NCI-H2029 treated with DMSO at 0.1 percent for 48 hours (cell line): ENCODE data around the gene WDR27.

Source experiments
- DNase-seq: peaks from one replicate; lab custom pipeline; 2025; lab: John Stamatoyannopoulos, UW

Gene WDR27

DNA sequence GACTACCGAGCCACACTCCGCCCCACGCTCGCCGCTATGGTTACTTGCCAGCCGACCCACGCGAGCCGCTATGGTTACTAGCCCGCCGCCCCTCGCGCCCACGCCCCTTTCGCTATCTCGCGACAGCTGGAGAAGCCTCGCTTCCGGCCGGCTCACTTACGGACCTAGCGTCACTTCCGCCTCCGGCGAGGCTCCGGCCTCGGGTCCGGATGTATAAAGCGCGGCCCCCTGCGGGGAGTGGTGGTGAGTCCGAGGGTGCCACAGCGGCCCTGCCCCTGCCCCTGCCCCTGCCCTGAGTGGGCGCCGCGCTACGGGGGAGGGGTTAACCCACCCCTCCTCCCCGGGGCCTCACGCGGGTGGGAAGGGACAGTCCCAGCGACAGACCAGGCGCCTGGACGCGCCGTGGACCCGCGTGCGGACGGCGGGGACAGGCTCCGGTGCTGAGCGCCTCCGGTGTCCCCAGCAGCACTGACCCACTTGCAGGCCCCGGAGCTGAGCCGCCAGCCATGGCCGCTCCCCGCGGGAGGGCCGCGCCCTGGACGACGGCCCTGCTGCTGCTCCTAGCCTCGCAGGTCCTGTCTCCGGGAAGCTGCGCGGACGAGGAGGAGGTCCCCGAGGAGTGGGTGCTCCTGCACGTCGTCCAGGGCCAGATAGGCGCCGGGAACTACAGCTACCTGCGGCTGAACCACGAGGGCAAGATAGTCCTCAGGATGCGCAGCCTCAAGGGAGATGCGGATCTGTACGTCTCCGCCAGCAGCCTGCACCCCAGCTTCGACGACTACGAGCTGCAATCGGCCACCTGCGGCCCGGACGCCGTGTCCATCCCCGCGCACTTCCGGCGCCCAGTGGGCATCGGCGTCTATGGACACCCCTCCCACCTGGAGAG, at the start of gene WDR27, which contains the start of gene C6orf120:
TSS of gene WDR27 (minus strand) at position 76 of the 886 bp plus-strand sequence. CDS start 13,024 bp downstream, outside the sequence.
TSS of gene C6orf120 (plus strand) at position 173 of the 886 bp plus-strand sequence. CDS start at position 507, 334 bp downstream.
- DNase-seq = peak; percentile 83

DNA sequence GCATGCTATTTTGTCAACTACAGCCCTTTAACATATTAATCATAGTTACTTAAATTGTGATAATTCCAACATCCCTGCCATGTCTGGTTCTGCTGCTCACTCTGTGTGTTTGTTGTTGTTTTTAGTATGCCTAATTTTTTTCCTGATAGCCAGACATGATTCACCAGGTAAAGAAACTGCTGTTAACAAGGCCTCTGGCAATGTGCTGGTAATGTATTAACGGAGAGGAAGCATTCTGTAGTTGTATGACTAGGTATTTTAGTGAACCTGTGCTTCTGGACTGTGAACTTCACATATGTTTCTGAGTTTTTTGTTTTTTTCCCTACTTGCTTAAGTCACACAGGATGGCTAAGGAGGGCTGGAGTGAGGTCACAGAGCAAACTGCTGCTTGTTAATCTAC, 44.7 kb upstream of the WDR27 start:
- DNase-seq = no peak

DNA sequence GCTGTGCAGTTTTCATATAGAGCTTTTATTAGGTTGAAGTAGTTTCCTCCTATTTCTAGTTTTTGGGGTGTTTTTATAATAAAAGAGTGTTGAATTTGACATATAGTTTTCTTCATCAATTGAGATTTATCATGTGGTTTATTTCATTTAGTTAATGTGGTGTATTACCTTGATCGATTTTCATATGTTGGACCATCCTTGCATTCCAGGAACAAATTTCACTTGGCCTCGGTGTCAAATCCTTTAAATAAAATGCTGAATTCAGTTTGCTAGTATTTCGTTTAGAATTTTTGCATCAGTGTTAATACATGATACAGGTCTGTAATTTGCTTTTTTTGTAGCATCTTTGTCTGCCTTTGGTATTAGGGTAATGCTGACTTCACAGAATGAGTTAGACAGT, 43.6 kb upstream of the WDR27 start:
- DNase-seq = no peak

DNA sequence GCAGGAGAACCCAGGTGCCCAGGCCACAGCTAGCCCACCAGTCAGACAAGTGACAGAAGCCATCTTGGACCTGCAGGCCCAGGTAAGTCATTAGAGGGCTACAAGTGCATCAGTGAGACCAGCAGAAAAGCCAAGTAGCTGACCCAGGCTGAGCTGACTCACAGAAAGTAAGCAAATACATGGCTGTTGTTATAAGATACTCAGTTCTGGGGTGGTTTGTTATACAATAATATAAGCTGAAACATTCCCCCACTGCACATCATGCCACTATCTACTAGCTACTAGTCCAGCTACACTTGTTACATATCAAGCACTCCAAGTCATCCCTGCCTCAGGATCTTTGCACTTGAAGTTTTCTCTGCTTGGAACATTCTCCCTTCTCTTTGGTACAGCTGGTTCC, 39.5 kb upstream of the WDR27 start:
- no peak for DNase-seq

DNA sequence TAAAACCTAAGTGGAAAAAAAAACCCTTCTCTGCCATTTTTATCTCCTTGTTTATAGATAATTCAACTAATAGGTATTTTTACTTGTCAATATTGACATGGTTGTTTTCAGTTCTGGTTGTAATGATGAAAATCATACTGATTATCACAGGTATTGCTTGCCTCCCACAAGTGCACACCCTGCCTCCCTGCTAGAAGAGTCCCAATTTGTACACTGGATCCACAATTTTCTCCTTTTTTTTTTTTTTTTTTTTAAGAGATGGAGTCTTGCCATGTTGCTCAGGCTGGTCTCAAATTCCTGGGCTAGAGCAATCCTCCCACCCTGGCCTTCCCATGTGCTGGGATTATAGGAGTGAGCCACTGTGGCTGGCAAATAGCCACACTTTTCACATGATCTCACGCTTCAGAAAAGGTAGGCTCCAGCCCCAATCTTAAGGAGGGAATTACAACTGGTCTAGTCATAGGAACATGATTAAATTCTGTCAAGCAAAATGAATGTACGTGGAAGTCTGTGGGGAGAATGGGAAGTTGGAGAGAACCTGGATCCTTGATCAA, 37.2 kb upstream of the WDR27 start:
- DNase-seq = peak; percentile 67

DNA sequence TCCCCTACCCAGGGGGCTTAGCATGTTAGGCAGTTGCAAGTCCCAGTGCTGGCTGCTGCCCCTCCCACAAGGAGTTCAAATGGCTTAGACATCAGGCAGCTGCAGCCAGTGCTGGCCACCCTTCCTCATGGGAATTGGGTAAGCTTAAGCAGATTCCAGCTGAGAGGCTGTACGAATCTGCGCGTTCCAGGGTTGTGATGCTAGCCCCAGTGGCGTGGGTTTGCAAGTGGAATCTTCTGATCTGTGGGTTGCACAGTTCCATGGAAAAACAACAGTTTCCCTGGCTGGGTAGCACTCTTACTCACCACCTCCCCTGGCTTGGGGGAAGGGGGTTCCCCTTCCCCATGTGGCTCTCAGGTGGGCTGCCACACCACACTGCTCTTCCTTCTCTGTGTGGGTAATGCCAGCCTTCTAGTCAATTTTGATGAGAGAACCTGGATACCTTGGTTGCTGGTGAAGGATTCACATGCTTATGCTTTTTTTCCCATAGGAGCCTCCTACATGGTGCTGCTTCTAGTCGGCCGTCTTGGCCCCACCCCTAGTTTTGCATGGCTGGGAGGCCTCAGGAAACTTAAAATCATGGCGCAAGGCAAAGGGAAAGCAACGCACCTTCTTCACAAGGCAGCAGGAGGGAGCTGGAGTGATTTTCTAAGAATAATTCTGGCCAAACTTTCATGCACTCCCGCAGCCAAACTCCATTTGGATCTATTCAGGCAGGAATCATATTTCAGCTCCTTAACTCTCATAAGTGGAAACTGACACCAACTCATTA, 36.6 kb upstream of the WDR27 start:
- no peak for DNase-seq

DNA sequence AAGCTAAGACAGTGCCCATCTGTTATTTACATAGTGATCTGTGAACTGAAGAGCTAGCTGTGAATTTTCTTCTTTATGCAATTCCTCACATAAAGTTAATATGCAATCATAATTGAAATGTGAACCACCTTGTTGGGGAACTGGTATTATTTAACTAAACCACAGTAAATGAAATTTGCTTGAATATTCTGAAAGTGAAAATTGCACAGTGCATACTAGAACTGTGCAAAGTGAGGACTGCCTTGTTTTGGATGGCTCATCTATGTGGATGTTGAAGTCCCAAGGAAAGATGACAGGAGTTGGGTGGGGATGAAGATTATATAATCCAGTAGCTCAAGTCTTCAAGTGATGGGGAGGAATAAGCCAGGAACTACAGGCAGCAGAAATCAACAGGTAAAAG, 28.1 kb upstream of the WDR27 start:
- no peak for DNase-seq

DNA sequence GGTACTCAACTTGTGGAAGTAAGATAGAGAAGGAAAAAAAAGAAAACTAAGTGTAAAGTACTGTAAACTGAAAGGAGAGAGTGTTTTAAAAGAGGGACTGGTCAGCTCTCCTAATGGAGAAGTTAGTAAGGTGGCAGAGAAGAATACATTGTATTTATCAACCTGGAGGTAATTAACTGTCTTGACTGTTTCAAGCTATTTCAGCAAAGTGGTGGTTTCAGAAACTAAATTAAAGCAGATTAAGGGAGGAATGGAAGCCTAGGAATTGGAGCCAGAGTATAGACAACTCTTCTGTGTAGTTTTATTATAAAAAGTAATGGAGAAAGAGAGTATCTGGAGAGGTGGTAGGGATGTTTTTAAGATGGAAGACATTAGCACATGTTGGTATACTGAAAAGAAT, 25.1 kb upstream of the WDR27 start:
- DNase-seq = no peak

DNA sequence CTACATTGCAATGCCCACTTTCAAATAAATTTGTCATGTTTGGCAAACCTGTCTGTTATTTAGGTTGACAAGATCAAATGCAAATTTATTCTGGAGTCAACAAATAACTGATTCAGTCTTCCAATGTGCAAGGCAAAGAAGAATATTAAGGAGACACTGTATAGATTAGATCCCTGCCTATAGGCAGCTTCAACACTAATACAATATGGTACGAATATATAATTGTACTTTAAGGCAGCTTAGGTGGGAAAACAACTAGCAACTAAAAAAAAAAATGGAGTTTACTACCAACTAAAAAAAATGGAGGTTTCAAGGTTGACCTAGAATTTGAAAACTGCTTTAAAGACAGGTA, 24.2 kb upstream of the WDR27 start:
- no peak for DNase-seq

DNA sequence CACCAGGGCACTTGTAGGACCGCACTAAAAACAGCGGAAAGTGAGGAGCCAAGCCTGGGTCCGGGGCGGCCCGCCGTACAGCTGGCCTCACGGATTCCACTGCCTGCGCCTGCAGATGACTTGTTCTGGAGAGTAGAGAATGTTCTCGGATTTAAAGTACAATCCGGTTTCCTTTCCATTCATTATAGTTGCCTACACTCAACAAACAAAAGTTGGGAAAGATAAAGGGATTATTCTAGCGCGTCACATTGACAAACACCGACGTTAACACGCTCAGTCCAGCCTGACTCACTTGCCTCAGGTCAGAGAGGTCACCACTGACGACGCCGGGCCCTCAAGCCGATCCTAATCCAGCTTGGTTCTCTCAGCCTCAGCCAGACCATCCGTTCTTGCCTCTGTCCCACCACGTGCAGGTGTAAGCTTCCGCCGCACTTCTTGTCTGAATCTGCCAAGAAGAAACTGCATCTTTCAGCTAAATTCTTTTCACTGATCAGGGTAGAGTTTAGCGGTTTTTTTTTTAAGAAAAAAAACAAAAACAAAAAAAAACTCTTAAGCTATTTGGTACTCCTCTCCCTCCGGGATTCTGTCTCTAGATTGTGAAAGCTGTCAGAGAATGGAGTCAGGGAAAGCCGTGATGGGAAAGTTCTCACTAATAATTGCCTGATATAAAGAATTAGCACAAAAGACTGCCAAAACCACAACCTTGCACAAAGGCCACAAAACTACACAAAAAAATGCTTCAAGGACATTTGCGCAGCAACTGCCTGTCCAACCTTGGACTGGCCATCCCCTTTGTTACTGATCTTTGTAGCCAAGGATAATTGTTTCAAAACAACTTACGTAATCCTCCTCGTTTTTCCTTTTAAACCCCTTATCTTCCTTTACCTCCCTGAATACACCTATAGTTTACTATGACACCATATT, 23.6 kb upstream of the WDR27 start:
- DNase-seq = no peak

DNA sequence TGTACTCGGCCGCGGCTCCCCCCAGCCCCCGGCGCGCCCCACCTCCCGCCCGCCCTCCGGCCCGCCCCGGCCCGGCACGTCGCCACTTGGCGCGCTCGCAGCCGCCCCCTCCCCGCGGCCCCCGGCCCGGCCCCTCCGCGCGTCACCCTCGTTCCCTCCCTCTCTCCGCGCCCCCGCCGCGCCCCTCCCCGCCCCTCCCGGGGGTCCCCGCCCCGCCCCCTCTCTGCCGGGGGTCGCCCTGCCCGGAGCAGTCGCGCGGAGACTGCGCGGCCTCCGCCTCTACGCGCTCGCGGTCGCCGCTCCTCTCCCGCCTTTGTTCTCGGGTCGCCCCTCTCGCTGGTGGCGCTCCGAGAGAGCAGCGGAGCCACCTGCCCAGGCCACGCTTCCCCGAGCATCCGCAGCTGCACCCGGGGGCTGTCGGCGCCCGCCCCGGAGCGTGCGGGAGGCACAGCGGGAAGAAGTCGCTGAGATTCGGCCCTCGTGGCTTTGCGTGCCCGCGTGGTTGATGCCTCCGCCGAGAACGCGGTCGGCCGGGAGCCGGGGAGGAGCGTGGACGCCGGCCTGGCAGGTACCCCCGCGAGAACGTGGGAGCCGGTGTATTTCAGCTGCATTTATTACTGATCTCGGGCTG, 22.8 kb upstream of the WDR27 start, which contains the start of gene PHF10:
TSS of gene PHF10 (minus strand) at position 7 of the 631 bp plus-strand sequence. CDS start 569 bp downstream, outside the sequence.
- DNase-seq = no peak

DNA sequence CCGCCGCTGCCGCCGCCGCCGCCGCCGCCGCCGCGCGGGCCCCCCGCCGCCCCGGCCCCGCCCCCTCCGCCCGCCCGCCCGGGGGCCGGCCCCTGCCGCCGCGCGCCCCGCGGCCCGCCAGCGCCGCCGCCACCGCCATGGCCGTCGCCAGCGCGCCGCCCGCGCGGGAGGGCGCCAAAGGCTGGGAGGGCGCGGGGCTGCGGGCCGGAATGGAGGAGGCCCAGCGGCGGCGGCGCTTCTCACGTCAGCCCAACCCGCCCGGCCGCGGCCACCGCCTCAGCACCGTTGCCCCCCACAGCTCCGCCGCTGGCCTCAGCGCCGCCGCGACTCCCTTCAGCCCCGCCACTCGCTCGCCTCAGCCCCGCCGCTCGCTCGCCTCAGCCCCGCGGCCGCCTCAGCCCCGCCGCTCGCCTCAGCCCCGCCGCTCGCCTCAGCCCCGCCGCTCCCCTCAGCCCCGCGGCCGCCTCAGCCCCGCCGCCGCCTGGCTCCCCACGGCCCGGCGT, 22.2 kb upstream of the WDR27 start:
- DNase-seq = peak; percentile 17

DNA sequence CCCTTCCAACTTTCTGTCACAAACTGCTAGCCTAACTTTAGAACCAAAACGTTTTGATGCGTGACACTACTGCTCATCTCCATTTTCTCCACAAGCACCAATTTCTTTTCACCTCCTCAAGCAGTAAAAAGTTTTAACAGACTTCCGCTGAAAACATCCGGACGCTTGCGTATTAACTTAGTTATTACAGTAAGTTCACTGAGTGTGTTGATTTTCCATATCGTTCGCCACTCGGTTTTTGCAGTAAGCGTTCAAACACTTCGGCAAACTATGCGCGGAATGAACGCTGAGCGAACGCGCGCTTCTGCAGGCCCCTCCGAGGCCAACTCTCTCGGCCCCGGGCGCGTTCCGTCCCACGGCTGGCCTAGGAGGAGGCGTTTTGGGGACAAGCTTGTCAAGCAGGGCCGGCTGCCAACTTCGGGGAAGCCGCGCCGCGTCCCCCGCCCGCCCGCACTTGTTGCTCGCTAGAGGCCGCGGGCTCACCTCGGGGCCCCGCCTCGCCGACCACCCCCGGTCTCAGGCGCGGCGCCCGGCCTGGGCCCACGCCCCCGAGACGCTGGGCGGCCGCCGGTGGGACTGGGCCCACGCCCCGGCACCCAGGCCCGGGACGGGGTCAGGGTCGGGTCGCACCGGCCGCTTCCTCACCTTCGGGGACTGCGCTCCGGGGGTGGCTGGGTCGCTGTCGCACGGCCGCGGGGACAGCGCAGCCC, 21.5 kb upstream of the WDR27 start:
- no peak for DNase-seq

DNA sequence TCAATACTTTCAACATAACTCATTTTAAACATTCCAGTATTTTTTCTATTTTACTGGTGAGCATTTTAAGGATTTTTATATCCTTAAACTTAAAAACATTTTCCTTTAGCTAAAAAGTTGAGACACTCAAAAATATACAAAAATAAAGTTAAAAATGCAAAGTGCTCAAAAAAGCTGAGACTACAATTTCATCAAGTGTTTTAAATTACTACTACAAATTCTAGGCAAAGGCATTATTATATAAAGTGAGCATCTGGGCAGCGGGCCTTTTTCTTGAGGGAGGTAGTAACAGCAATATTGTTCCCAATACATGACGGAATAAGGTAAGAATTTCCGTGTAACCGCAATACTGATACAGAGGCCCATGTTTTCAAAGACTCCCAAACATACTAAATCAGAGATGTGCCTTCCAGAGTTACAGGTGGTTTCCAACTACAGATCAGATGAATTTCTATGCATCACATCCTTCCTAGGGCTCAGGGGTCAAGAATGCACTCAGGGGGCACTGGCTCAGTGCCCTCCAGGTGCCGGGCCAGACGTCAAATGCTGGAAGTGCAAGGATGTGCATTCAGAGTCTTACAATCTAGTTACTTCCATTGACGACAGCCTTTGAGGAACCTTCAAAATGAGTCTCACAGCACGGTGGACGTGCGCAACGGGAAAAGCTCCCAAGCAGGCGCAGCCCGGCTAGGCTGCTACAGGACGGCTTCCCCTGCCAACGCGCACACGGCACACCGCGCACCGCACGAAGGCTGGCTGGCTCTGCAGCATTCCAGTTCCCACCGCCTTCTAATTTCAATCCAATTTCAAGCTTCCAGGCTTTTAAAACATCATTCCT, 20.8 kb upstream of the WDR27 start:
- peak; percentile 49 for DNase-seq

DNA sequence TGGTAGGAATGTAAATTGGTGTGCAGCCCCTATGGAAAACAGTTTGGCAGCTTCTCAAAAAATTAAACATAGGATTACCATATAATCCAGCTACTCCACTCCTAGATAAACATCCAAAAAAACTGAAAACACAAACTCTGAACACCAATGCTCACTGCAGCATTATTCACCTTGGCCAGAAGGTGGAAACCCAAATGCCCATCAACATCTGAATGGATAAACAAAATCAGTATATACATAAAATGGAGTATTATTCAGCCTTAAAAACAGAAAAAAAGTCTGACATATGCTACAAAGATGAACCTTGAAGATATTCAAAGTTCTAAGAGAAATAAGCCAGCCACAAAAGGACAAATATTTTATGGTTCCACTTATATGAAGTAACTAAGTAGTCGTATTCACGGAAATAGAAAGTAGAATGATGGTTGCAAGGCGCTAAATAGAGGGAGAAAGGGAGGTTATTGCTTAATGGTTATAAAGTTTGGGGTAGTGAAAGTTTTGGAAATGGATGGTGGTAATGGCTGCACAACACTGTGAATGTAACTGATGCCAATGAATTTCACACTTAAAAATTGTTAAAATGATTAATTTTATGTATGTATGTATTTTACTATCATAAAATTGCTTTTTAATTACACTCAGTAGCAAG, 18.5 kb upstream of the WDR27 start:
- no peak for DNase-seq

DNA sequence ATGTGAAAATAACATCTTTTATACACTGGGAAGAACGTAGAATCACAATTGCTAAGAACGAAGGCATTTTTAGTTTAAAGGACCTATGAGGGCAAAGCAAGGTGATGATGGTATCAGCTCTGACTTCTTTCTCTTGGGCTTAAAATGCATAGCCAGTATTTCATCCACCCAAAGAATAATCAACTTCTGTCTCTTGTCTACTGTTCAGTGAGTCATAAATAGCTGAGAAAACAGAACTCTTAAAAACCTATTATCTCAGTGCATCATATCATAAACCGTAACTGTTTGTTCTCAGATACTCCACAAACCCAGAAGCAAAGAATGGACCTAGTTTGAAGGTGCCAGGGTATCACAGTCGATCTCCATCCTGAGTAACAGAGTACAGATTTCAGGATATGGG, 17.3 kb upstream of the WDR27 start:
- no peak for DNase-seq

DNA sequence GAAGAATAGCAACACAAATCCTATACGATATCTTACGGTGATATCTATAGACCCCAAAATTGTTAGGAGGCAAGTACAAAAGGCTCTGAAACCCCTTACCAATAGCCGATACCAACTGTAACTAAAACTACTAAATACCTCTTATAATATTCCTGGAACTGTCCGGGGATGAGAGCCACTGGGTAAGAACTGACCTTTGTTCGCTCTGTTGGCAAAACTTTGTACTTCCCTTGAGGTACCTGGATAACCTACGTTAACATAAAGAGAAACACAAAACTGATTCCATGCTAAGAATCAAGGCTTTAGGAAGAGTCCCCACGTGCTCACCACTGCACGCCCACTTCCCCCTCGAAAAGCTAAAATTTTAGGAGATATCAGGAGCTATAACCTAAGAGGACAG, 12.8 kb upstream of the WDR27 start:
- no peak for DNase-seq

DNA sequence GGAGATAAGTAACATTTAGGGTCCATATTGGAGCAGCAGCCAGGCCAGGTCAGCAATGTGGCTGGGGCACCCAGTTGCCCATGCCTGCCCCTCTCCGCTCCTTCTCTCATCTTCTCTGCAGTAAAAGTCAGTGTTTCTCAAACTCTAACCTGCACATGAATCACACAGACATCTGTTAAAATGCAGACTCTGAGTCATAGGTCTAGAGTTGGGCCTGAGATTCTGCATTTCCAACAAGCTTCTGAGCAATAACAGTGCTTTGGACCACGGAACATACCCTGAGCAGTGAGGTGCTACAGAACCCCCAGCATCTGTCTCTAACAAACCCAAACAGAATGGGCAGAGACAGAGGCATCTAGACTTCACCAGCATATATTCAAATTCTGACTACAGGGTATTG, 12.3 kb upstream of the WDR27 start:
- DNase-seq = no peak

DNA sequence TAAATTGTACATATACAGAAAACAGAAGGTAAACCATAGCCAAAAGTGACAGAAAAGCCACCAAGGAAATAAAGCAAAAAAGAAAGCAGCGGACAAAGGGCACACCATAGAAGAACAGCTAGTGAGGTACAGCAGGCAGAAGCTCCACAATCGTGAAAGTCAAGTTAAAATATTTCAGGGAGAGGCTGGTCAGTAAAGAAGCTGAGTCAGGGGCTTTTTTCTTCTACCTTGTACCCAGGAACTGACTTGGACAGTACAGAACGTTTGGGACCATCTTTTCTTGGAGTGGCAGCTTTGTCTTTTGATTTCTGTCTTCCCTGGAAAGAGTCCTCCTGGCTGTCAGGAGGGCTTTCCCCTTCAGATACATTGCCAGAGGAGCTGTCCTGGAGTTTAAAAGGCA, 8.2 kb upstream of the WDR27 start:
- no peak for DNase-seq
